ENCODE measurements around the gene SPOCK1.

The SPOCK1 gene

DNA sequence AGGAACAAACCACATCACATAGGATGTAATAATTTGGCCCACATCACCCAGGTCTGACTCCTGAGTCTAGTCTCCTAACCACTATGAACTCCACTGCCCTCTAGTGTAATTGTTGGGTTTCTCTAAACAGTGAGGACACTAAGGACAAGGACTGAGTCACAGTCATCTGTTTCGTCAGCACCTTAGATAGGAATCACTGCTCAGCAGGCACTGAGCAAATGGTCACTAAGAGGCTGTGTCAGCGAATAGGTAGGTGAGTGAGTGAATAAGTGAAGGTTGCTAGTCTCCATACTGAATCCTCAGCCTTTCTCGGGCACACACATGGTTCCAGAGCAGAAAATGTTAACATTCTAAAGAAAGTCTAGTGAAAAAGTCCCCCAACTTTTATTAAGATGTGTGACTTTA is 278.6 kb downstream of the SPOCK1 start:
- DNase-seq (ENCODE audit: low spot score), result peak; percentile 70

DNA sequence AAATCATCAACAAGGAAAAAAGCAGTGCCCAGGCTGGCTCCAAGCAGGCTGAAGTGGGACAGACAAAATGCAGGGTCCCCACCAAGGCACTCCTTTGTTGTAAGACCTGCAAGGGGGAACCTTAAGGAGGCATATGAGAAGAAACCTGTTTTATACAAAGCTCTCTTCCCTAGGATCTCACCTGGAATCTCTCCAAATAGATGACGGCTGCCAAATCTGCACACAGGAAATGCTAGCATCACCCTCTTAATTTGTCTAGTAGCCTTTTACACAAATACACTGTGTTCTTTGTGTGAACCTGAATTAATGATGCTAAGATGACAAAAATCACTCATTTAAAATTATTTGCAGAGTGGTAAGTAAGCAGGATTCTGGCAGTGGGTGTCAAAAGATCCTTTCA is 280.2 kb downstream of the SPOCK1 start:
- DNase-seq (ENCODE audit: low spot score), result no peak

DNA sequence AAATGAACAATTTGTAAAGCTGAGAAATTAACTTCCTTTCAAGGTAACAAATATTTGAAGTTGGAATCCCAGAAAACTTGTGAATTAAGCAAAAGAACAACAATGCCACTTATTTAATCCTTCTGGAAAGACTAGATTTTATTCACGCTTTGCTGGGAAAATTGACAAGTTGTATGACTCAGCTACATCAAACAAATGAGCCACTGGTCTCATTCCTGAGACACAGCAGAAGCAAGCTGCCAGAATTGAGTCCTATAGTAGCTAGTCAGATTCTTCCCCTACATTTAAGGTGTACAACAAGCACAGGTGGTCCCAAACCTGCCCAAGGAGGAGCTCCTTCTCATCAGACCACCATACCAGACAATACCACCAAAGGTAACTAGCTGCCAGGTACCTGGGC is 280.7 kb downstream of the SPOCK1 start:
- no peak for DNase-seq (ENCODE audit: low spot score)

DNA sequence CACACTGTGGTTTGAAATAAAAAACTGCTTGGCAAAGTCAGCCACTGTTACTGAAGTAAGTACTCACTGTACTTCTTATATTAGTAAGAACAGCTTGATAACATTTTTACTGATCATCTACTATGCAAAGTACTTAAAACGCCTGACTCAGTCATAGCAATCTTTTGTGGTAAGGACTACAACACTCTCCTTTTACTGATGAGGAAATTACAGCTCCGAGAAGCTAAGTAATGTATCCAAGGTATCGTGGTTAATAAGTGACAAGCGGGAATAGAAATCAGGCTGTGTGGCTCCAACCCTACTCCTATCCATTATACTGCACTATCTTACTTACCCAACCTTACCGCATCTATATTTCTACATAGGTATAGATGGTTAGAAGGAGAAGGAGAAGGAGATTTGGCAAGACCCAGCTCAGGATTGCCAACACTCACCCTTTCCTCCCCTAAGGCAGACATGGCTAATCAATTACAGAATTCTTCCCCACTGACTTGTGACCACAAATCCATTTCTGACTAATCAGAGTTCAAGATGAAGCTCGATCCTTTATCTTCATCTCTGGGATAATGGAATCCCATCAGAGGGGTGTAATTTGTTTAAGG is 281.4 kb downstream of the SPOCK1 start:
- DNase-seq (ENCODE audit: low spot score), result no peak

DNA sequence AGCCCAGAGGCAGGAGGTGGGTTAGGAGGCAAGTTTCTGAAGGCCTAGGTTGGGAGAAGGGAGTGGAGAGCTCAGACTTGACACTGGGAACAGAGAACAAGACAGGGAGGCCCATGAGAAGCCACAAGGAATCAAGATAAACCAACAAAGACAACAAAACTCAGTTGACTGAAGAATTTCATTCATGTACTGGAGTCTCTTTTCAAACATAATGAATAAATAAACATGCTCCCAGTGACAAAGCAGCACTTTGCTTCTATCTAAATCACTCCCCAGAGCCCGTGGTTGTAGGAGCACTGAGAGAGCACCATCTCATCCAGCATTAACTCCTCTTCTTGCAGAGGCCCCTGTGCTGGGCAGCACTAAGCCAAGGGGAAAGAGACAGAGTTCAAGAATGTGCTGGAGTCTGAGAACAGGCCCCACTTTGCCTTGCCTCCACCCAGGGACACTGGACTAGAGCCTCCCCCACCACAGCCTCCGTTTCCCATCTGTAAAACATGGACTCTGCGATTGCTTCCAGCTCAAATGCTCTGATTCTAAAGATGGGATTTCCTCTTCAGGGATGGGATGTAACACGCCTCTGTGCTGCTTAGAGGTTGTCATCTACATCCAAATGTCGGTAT is 282.0 kb downstream of the SPOCK1 start:
- no peak for DNase-seq (ENCODE audit: low spot score)

DNA sequence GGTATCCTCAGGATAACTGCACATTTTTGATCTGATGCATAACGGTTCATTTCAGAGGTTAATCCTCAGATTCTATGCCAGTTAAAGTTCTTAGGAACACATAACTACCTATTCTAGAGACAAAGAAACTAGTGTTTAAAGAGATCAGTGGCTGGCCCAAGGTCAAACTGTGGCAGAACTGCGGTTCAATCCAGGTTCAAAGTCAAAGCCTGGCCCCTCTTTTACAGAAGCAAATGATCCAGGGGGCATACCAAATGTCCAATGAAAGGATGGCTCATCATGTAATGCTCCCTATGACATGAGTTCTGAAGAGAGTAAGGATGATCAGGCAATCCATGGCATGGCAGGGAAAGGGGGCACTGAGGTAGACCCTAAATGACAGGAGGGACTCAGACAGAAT is 283.3 kb downstream of the SPOCK1 start:
- DNase-seq (ENCODE audit: low spot score), result no peak

DNA sequence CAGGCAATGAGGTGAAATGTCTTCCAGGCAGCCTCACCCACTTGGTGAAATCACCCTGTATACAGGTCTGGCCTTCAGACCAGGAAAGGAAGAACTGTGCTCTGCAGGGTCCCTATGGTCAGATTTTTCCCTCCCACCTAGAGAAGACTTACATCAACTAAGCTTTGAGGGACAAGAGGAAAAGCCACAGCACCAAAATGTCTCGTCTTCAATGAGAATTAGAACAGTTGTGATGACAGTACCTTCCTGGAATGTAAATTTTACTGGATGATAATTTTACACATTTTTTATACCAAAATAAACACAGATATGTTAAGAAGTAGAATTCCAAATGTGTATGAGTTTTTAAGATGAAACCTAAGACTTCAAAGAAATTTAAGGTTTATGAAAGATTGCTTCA is 283.9 kb downstream of the SPOCK1 start:
- DNase-seq (ENCODE audit: low spot score), result no peak

DNA sequence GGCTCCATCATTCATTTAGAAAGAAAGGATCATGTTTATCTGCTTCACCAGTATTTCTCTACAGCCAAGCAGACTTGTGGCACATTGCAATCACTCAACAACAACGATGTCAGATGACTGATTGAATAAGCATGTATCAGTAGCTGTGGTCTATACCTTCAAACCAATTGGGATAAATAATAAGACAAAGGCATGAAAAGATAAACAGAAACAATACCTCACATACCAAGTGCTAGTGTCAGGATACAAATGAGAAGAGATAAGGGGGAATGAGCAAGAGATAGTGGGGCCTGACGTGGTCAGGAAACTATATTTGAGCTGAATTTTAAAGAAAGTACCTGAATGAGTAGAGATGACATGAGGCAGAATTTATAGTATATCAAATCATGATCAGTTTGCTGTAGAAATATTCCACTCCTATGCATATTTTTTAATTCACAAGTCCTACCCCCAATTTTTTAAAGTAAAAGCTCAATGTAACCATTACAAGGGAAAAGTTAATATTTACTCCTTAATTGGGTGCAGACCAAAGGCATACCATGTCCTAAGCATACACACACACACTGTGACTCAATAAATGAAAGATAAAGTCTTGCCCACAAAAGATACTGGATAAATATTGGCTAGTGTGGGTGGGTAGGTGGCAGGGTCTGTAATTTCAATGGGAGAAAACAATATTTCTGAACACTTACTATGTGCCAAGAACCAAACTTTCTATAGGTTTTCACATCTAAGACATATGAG is 284.5 kb downstream of the SPOCK1 start:
- no peak for DNase-seq (ENCODE audit: low spot score)

DNA sequence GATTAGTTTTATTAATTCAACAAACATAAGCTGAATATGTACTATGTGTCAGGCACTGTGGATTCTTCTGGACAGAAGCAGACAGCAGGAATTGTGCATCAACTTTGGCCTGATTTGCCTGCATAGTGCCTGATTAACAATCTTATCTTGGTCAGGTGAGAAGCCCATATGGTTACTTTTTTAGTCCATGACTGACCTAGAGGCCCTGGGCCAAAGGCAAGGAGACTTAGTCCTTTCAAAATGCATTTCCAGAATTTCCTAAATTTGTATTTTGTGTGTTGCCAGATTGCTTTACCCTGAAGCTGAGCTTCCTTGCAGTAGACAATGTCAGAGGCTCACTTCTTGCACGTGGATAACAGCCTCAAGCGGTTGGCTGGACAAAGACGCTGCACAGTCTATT is 286.7 kb downstream of the SPOCK1 start:
- DNase-seq (ENCODE audit: low spot score), result no peak

DNA sequence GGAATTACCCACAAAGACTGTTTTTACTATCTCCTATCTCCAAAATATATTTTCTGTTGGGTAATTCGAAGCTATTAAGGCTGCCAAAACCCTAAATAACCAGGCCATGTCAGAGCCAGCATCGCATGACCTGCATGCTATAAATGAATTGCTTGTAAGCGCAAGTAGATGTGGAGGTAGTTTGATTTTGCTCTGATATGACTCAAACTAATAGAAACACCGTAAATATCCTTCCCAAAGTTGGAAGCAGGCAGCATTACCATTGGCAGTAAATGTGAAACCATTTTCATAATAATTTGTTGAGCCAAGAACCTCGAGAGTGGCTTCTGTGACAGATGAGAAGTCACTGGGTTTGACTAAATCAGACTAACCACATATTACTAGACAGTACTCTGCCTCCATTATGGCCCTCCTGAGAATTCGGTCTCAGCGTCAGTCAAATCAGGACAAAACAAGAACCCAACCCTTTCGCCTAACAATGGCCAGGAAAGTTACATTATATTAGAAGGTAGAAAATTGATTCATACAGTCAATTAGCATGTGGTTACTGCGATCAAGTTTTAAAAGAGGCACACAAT is 289.8 kb downstream of the SPOCK1 start:
- no peak for DNase-seq (ENCODE audit: low spot score)

DNA sequence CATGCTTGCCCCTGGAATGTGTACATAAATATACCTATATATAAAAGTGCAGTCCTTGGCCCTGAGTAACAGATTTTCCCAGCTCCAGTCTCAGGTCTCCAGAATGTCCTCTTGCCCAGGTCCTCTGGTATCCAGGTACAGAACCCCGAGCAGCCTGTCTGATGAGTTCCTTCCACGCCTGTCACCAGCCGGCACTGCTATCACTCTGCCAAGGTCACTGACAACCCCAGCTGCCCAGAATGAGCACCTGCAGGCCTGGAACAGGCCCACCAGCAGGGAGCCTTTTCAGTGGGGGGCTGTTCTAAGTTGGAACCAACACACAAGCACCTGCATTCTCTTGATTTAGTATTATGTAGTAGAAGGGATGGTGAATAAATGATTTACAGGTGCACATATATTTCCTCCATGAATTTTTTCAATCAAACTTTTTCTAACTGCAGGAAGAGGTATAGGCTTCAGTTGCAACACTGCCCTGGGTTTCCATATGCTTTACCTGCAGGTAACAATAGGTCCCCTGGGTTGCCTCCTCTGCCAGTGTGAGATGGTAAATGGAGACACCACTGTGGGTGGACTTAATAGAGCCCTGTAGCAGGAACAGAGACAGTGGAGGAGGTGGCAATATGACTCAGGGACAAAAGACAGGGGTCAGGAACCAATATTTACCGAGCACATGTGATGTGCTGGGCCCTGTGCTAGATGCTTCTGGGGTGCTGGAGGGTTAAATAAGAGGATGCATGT is 291.9 kb downstream of the SPOCK1 start:
- no peak for DNase-seq (ENCODE audit: low spot score)

DNA sequence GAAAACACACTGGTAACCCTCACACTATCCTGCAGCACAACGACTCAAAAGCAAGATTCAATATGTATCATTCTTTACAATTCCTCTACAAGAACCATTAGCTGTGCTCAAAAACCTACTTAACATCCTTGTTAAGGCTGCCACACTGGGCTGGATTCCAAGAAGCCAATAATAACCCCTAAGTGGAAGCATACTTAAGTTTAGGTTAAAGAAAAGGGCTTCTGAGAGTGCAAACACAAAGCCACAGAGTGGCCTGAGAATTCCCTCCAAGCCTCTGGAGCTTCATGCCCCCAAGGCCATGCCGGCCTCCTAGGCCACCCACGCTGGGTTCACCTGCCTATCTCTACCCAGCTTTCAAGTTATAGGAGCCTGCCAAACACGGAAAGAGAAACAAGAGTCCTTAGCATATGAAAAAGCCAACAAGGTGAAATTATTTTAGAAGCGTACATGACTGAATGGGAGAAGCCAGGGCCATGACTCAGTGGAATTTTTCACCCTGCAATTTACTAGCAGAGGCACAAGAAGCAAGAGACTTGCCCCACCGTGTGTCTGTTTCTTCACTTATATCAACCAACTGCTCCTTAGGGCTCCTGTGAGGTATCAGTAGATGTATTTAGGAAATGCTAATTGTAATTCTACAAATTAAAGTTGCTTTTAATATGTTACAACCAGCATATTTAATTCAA is 293.0 kb downstream of the SPOCK1 start:
- DNase-seq (ENCODE audit: low spot score), result no peak

DNA sequence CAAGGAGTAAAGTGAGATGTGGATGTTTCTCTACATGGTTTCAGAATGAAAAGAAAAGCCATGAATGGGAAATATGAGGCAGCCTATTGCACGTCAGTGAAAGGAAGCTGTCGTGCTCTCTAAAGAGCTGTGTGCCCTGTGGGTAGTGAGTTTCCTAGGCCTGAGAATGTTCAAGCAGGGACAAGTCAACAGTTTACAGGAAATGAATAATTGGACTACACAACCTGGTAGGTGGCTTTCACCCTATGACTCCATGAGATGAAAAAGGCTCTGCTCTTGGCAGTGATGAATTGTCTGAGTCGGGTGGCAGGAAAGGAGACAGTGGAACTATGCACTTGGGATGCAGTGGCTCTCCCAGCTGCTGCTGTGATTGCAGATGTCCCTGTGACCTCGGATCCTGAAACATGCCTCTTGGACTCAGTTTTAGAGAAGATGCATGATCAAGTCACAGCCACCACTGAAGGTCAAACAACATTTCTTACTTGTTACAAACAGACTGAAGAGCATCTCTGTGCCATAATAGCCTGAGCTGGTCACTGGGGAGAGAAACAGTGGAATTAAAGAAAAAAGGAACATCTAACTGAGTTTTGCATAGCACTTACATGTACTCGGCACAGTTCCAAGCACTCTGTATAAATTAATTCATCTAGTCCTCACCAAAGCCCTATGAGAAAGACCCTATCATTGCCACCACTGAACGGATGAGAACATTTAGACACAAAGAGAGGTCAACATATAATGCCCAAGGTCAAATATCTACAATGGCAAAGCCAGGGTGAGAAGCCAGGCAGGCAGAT is 293.7 kb downstream of the SPOCK1 start:
- no peak for DNase-seq (ENCODE audit: low spot score)

DNA sequence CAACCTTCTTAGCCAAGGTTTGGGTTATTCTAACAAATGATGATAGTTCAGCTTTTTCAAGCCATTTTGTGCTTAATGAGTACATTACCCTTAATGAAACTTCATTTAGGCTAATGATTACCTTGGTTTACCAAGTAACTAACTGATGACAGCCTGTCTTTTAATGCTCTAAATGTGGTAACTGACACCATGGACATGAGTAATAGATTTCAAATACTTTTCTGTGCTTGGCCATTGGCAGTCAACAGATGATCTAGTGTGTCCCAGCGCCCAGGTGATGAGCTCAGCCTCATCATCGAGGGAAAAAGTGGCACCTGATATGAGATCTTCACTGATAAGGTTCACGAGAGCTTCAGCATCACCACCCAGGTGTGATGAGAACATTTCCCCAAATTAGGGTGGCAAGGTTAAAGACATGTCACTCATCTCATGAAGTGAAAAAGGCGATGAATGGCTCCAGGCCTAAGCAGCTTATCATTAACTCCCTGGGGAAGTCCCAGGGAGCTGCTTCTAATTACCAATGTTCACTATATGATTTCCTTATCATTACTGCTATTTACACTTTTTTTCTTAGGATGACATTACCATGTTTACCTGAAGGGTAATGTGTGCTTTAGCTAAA is 296.0 kb downstream of the SPOCK1 start:
- DNase-seq (ENCODE audit: low spot score), result no peak

DNA sequence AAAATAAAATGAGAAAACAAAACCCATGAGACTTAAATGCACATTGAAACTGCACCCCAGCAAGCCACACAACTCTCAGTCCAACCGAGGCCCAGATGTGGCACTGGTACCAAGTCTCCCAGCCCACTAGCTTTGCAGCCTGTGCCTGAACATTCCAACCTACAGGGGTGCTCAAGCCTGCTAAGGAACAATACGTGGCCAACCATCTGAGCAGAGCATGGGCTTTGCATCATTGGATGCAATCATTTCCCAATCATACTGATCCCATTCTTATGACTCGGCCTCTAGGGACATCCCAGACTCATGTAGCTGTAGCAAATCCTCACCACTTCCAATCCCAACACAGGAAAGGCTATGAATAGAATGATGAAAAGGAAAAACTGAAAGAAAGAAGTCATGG is 297.2 kb downstream of the SPOCK1 start:
- DNase-seq (ENCODE audit: low spot score), result no peak

DNA sequence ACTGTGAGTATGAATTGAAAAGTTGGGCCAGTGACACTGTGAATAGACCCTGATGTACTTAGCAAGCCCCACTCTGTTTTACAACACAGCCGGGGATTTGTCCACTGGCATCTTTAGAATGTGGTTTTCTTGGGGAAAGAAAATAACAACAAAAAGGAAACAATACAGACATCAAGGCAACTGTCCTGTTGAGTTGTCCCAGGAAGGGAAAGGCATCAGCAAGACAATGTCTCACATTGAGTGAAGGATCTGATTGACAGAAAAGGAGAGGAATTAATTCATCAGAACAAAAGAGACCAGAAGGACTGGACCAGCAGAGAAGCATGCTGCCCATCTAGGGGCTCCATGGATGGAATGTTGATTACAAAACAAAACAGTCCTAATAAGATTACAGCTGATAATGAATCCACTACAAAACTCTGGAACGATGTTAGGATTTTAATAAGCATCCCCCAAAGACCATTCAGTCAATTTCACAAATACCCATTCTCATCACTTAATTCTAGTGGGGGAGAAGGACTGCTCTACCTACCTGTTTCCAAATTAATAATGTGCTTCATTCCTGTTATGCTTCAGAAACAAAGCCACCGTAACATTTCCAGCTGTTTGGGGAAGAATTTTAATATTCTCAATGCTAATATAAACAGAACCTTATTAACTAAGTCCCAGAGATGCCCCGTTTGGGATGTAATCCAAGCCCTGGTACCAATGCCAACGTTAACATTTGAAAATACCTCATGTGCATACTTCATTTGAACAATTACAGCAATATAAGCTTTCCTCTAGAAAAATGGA is 298.0 kb downstream of the SPOCK1 start:
- no peak for DNase-seq (ENCODE audit: low spot score)

DNA sequence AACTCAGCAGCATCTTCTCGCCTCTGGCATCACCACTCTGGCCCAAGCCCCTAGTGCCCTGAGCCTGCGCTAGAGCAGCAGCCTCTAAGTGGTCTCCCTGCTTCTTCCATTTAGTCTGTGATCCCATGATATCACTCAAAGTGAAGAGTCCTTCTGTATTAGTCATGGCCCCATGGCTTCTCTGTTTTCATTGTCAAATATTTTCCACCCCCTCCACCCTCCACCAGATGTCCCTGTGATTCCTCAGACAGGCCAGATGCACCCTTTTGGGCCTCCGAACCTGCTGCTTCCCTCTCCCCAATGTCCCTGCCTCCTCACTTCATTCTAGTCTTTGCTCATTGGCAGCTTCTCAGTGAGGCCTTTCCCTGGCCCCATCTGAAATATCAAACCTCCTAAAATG is 299.2 kb downstream of the SPOCK1 start:
- no peak for DNase-seq (ENCODE audit: low spot score)

DNA sequence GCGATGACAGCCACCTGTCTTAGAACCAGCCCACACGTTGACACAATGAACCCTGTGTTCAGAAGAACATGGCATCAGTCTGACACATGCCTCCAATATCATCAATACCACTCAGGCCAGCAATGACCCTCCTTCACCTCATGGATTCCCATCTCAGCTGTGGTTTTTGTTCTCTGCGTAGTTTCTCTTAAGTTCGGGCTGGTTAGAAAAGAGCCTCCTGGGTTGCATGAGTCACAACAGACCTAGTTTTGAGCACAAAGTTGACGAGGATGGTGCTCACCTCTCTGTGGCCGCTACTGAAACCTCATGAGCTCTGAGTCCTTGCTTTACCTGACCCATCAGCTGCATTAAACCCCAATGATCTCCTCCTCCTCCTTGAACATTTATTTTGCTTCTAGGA is 299.9 kb downstream of the SPOCK1 start:
- DNase-seq (ENCODE audit: low spot score), result no peak

DNA sequence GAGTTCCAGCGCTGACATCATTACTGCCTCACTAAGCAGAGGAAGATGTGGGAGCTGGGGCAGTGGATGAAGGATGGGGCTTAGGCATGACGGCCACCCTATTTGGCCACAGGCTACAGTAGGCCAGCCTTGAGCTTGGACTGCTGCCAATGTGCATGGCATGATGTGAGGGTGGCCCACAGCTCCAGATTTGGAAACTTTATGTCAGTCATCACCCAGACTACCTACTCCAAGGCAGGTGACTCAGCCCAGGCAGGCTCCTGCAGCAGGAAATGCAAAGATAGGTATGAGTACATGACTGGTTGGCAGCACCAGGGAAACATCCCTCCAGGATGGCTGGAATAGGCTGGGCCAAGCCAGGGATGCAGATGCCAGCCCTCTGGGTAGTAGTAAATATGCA is 303.6 kb downstream of the SPOCK1 start:
- no peak for DNase-seq (ENCODE audit: low spot score)

DNA sequence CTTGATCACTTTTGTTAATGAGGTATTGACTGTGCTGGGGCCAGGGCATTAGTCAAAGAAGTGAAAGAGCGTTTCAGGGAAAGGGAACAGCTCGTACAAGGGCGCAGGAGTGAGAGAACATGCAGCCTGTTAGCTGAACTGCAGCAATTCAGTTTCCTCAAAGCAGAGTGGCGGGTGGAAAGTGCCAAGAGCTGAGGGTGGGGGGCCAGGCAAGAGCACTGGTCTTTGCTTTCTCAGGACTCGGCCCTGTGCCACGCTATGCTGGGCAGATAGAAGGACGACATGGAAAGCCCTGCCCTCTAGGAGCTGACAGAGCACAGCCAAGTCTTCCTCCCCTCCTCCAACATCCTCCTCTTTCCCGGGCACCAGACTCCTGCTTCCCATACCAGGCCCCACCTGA is 304.8 kb downstream of the SPOCK1 start:
- DNase-seq (ENCODE audit: low spot score), result no peak
